Parathyroid adenoma (tissue), 2 donors: ENCODE data around the gene PHACTR2.

Source experiments
- H2AFZ ChIP-seq: fragments of 300-600 bp; sonication (generic); one replicate; pipeline ENCODE4 v1.7.0; 2017; ENCODE audit warnings: antibody characterized with exemption, mild to moderate bottlenecking
- H3K27ac ChIP-seq: fragments of 300-600 bp; sonication (generic); one replicate; pipeline ENCODE4 v1.7.0; 2017
- H3K27me3 ChIP-seq: fragments of 300-600 bp; sonication (generic); one replicate; pipeline ENCODE4 v1.7.0; 2017; ENCODE audit warnings: low read length; ENCODE audit not compliant: control insufficient read depth, insufficient read depth
- H3K36me3 ChIP-seq: fragments of 300-600 bp; sonication (generic); one replicate; pipeline ENCODE4 v1.7.0; 2017; ENCODE audit warnings: low read length; ENCODE audit not compliant: control insufficient read depth, insufficient read depth
- H3K4me1 ChIP-seq: fragments of 300-600 bp; sonication (generic); one replicate; pipeline ENCODE4 v1.7.0; 2017; ENCODE audit warnings: control low read depth
- H3K4me2 ChIP-seq: fragments of 300-600 bp; sonication (generic); one replicate; pipeline ENCODE4 v1.7.0; 2017; ENCODE audit warnings: low read length
- H3K4me3 ChIP-seq: fragments of 300-600 bp; sonication (generic); one replicate; pipeline ENCODE4 v1.7.0; 2017; ENCODE audit warnings: low read depth, low read length
- H3K79me2 ChIP-seq: fragments of 300-600 bp; sonication (generic); one replicate; pipeline ENCODE4 v1.7.0; 2017; ENCODE audit warnings: control low read depth
- H3K9ac ChIP-seq: fragments of 300-600 bp; sonication (generic); one replicate; pipeline ENCODE4 v1.7.0; 2017; ENCODE audit warnings: mild to moderate bottlenecking
- H3K9me3 ChIP-seq: fragments of 300-600 bp; sonication (generic); one replicate; pipeline ENCODE4 v1.7.0; 2017; ENCODE audit warnings: low read length; ENCODE audit not compliant: control insufficient read depth
- TF ChIP-seq, protein P1 (sequence below): fragments of 300-600 bp; sonication (generic); IDR thresholded peaks from one replicate; pipeline ENCODE4 v1.7.0; 2017; ENCODE audit warnings: antibody characterized with exemption, mild to moderate bottlenecking
- donor health status: primary hyperparathyroidism.

Gene PHACTR2

DNA sequence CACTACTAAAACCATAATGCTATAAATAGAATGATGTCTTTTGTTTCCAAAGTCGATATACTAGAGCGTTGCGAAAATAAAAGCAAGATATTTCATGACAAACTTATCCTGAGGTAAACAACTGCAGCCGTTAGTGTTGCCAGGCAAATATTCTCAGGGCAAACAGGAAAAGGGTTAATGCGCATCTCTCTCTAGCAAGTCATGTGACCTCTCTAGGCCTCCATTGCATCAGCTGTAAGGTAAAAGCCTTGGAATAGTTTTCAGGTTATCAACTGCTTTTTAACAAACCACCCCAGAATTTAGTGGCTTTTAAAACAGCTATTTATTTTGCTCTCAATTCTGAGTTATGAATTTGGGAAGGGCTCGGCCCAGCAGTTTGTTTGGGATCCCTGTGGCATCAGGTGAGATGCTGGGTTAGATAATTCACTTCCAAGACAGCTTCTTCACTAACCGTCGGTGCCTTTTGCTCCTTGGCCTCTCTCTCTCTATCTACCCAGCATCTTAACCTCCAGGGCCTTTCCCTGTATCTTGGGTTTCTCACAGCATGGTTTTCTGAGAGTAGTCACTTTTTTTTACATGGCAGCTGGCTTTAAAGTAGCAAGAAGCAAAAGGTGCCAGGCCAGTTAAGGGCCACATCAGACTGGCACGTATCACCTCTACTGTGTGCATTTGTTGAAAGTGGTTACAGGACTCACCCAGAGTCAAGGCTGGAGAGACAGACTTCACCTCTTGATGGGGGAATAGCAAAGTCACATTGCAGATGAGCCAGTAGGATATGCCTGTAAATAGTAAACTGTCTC lies 126.2 kb downstream of the PHACTR2 start:
- no peaks in the 10 kb centered on the region for H3K36me3 ChIP-seq
- peaks cover 6% of the 10 kb centered on the region for H3K79me2 ChIP-seq
- H2AFZ ChIP-seq = no peak overlapping the region
- no peak overlapping the region for H3K27ac ChIP-seq
- no peaks in the 10 kb centered on the region for H3K27me3 ChIP-seq
- no peaks in the 10 kb centered on the region for H3K4me1 ChIP-seq
- H3K4me2 ChIP-seq = no peak overlapping the region
- TF ChIP-seq, protein P1, sequence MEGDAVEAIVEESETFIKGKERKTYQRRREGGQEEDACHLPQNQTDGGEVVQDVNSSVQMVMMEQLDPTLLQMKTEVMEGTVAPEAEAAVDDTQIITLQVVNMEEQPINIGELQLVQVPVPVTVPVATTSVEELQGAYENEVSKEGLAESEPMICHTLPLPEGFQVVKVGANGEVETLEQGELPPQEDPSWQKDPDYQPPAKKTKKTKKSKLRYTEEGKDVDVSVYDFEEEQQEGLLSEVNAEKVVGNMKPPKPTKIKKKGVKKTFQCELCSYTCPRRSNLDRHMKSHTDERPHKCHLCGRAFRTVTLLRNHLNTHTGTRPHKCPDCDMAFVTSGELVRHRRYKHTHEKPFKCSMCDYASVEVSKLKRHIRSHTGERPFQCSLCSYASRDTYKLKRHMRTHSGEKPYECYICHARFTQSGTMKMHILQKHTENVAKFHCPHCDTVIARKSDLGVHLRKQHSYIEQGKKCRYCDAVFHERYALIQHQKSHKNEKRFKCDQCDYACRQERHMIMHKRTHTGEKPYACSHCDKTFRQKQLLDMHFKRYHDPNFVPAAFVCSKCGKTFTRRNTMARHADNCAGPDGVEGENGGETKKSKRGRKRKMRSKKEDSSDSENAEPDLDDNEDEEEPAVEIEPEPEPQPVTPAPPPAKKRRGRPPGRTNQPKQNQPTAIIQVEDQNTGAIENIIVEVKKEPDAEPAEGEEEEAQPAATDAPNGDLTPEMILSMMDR = no peak
- H3K9me3 ChIP-seq = no peaks in the 10 kb centered on the region
- H3K9ac ChIP-seq = no peak overlapping the region
- no peak overlapping the region for H3K4me3 ChIP-seq

DNA sequence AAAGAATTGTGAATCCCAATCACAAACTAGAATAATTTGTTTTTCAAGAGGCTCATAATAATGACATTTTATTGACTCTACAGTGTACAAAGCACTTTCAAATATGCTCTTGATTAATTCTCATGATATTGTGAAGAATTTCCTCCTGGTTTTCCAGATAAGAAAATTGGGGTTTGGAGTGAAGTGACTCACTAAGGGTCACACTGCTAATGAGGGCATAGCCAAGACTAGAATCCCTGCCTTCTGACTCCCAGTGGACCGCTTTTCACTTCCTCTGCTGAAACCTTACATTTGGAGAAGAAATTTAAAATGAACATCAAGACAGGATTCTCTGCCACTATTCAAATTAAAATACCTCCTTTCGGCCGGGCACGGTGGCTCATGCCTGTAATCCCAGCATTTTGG lies 127.1 kb downstream of the PHACTR2 start:
- TF ChIP-seq, protein P1 = no peak
- H3K4me3 ChIP-seq = no peak overlapping the region
- no peak overlapping the region for H3K9ac ChIP-seq
- no peak overlapping the region for H2AFZ ChIP-seq
- H3K27me3 ChIP-seq = no peaks in the 10 kb centered on the region
- H3K9me3 ChIP-seq = no peaks in the 10 kb centered on the region
- H3K4me2 ChIP-seq = no peak overlapping the region
- H3K36me3 ChIP-seq = no peaks in the 10 kb centered on the region
- H3K79me2 ChIP-seq = peaks cover 6% of the 10 kb centered on the region
- no peaks in the 10 kb centered on the region for H3K4me1 ChIP-seq
- H3K27ac ChIP-seq = no peak overlapping the region

DNA sequence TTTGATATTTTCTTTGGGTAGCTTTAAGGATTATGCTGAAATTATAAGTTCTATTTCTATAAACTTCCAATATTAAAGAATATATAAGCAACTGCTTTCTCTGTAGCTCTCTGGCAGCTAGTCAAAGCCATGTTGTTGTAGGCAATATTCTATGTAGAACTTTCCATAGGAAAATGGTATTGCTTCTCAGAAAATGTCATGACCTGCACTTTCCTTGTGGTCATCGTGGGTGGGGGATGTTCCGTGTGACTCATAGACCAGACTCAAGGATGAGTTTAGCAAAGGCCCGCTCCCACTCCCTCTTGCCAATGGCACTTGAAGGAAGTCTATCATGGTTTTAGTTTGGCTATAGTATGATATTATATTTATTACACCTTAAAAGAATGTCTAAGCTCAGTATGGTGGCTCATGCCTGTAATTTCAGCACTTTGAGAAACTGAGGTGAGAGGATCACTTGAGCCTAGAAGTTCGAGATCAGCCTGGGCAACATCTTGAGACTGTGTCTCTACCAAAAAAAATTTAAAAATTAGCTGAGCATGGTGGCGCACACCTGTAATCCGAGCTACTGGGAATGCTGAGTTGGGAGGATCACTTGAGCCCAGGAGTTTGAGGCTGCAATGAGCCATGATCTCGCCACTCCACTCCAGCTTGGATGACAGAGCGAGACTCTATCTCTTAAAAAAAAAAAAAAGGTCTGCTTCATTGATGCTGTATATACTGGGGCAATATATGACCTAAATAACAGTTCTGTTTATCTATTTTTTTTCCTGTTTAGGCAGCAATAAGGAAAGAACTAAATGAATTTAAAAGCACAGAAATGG lies 128.7 kb downstream of the PHACTR2 start:
- Histone ChIP-seq H3K36me3 (no peaks in the 10 kb centered on the region), H3K9ac (no peak overlapping the region), H3K9me3 (no peaks in the 10 kb centered on the region), H3K4me2 (no peak overlapping the region), H3K27me3 (no peaks in the 10 kb centered on the region), H3K27ac (no peak overlapping the region), H2AFZ (no peak overlapping the region), H3K4me3 (no peak overlapping the region), H3K79me2 (peaks cover 6% of the 10 kb centered on the region), H3K4me1 (no peaks in the 10 kb centered on the region)
- TF ChIP-seq, protein P1 = no peak

DNA sequence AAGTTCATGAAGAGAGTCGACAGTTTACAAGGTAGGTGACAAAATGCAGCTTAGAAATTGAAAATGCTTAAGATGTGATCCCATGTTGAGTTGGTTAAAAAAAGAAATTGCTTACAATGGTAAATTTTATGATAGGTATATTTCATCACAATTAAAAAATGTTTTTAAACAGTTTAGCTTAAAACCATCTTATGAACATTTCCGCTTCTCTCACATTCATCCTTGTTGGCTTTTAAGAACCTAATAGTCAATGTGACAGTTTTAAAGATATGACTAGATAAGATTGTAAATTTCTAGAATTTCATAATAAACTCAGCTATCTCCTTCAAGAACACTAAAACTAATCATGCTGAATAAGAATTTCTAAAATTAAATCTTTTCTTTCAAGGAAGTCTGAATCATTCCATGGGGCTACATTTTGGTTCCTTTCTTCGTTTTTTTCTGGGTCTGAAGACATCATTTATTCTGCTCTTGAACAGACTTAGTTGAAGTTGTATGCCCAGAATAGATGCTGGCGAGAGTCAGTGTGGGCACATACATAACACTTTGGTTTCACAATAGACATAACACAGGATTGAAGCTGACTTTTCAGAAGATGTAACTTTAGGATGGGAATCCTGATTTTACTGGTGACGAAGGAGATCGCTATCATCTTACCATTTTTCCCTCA lies 129.5 kb downstream of the PHACTR2 start:
- H3K27ac ChIP-seq = no peak overlapping the region
- H3K4me3 ChIP-seq = no peak overlapping the region
- no peaks in the 10 kb centered on the region for H3K9me3 ChIP-seq
- peaks cover 2% of the 10 kb centered on the region for H3K79me2 ChIP-seq
- H3K4me2 ChIP-seq = no peak overlapping the region
- H3K4me1 ChIP-seq = no peaks in the 10 kb centered on the region
- H3K9ac ChIP-seq = no peak overlapping the region
- no peaks in the 10 kb centered on the region for H3K36me3 ChIP-seq
- H3K27me3 ChIP-seq = no peaks in the 10 kb centered on the region
- TF ChIP-seq, protein P1 = no peak
- H2AFZ ChIP-seq = no peak overlapping the region
